ENCODE data around the gene CTNNA3.
A peak's percentile ranks its signal among the peaks of the same experiment; 100 is the strongest.

The CTNNA3 gene

GRCh38 chr10:66924674-66925345 is 771.2 kb downstream of the CTNNA3 start:
- peaks cover 37% of the 10 kb centered on the region for H3K27me3 ChIP-seq (ENCODE audit: control insufficient read depth, insufficient read depth, low read length)

GRCh38 chr10:66919248-66919647 is 776.7 kb downstream of the CTNNA3 start:
- no peaks in the 10 kb centered on the region for H3K27me3 ChIP-seq (ENCODE audit: control insufficient read depth, insufficient read depth, low read length)
- no peak overlapping the region for H3K27ac ChIP-seq (ENCODE audit: low read depth, low read length)
- peaks cover 8% of the 10 kb centered on the region; the same call in 1 of the 2 replicates for H3K4me1 ChIP-seq (ENCODE audit: control insufficient read depth, insufficient read depth, low read length)
- H3K36me3 ChIP-seq (ENCODE audit: control insufficient read depth, insufficient read depth, low read length), result no peaks in the 10 kb centered on the region
- no peak overlapping the region for H3K9ac ChIP-seq (ENCODE audit: low read length)
- no peak overlapping the region for H3K4me3 ChIP-seq (ENCODE audit: low read depth, low read length)
- no peaks in the 10 kb centered on the region for H3K9me3 ChIP-seq (ENCODE audit: control insufficient read depth, insufficient read depth, low read depth, low read length)

More at GRCh38 chr10:66924674-66925345, 771.2 kb downstream of the CTNNA3 start:
- Histone ChIP-seq H3K4me3 (ENCODE audit: low read depth, low read length) (peak overlapping the region; percentile 36), H3K9ac (ENCODE audit: low read length) (no peak overlapping the region), H3K36me3 (ENCODE audit: control insufficient read depth, insufficient read depth, low read length) (no peaks in the 10 kb centered on the region), H3K27ac (ENCODE audit: low read depth, low read length) (no peak overlapping the region), H3K9me3 (ENCODE audit: control insufficient read depth, insufficient read depth, low read depth, low read length) (no peaks in the 10 kb centered on the region), H3K4me1 (ENCODE audit: control insufficient read depth, insufficient read depth, low read length) (peaks cover 40% of the 10 kb centered on the region)

- H3K4me3 ChIP-seq (ENCODE audit: low read depth, low read length), result no peak overlapping the region
- H3K9me3 ChIP-seq (ENCODE audit: control insufficient read depth, insufficient read depth, low read depth, low read length), result no peaks in the 10 kb centered on the region
- no peaks in the 10 kb centered on the region for H3K27me3 ChIP-seq (ENCODE audit: control insufficient read depth, insufficient read depth, low read length)
- H3K9ac ChIP-seq (ENCODE audit: low read length), result no peak overlapping the region
- no peak overlapping the region for H3K27ac ChIP-seq (ENCODE audit: low read depth, low read length)
- no peaks in the 10 kb centered on the region for H3K36me3 ChIP-seq (ENCODE audit: control insufficient read depth, insufficient read depth, low read length)
- no peaks in the 10 kb centered on the region for H3K4me1 ChIP-seq (ENCODE audit: control insufficient read depth, insufficient read depth, low read length)
Observed at GRCh38 chr10:66917104-66917503, 778.9 kb downstream of the CTNNA3 start.

- no peak overlapping the region for H3K27ac ChIP-seq (ENCODE audit: low read depth, low read length)
- H3K36me3 ChIP-seq (ENCODE audit: control insufficient read depth, insufficient read depth, low read length), result no peaks in the 10 kb centered on the region
- no peaks in the 10 kb centered on the region for H3K9me3 ChIP-seq (ENCODE audit: control insufficient read depth, insufficient read depth, low read depth, low read length)
- no peaks in the 10 kb centered on the region for H3K4me1 ChIP-seq (ENCODE audit: control insufficient read depth, insufficient read depth, low read length)
- no peaks in the 10 kb centered on the region for H3K27me3 ChIP-seq (ENCODE audit: control insufficient read depth, insufficient read depth, low read length)
- H3K9ac ChIP-seq (ENCODE audit: low read length), result no peak overlapping the region
- no peak overlapping the region for H3K4me3 ChIP-seq (ENCODE audit: low read depth, low read length)
Observed at GRCh38 chr10:66916030-66916429, 780.0 kb downstream of the CTNNA3 start.

GRCh38 chr10:66910671-66911070 is 785.3 kb downstream of the CTNNA3 start:
- H3K27me3 ChIP-seq (ENCODE audit: control insufficient read depth, insufficient read depth, low read length), result no peaks in the 10 kb centered on the region
- H3K9ac ChIP-seq (ENCODE audit: low read length), result no peak overlapping the region
- no peak overlapping the region for H3K4me3 ChIP-seq (ENCODE audit: low read depth, low read length)
- H3K9me3 ChIP-seq (ENCODE audit: control insufficient read depth, insufficient read depth, low read depth, low read length), result no peaks in the 10 kb centered on the region
- no peak overlapping the region for H3K27ac ChIP-seq (ENCODE audit: low read depth, low read length)
- no peaks in the 10 kb centered on the region for H3K36me3 ChIP-seq (ENCODE audit: control insufficient read depth, insufficient read depth, low read length)
- no peaks in the 10 kb centered on the region for H3K4me1 ChIP-seq (ENCODE audit: control insufficient read depth, insufficient read depth, low read length)

GRCh38 chr10:66892871-66893270 is 803.1 kb downstream of the CTNNA3 start:
- Histone ChIP-seq H3K9me3 (ENCODE audit: control insufficient read depth, insufficient read depth, low read depth, low read length) (peaks cover 2% of the 10 kb centered on the region), H3K36me3 (ENCODE audit: control insufficient read depth, insufficient read depth, low read length) (no peaks in the 10 kb centered on the region; the same call in 1 of the 2 replicates), H3K27me3 (ENCODE audit: control insufficient read depth, insufficient read depth, low read length) (no peaks in the 10 kb centered on the region), H3K4me3 (ENCODE audit: low read depth, low read length) (no peak overlapping the region), H3K27ac (ENCODE audit: low read depth, low read length) (peak overlapping the region; percentile 61), H3K4me1 (ENCODE audit: control insufficient read depth, insufficient read depth, low read length) (peaks cover 17% of the 10 kb centered on the region), H3K9ac (ENCODE audit: low read length) (no peak overlapping the region)

- H3K27ac ChIP-seq (ENCODE audit: low read depth, low read length), result no peak overlapping the region
- H3K9me3 ChIP-seq (ENCODE audit: control insufficient read depth, insufficient read depth, low read depth, low read length), result no peaks in the 10 kb centered on the region
- H3K9ac ChIP-seq (ENCODE audit: low read length), result no peak overlapping the region
- no peak overlapping the region for H3K4me3 ChIP-seq (ENCODE audit: low read depth, low read length)
- no peaks in the 10 kb centered on the region for H3K27me3 ChIP-seq (ENCODE audit: control insufficient read depth, insufficient read depth, low read length)
- no peaks in the 10 kb centered on the region for H3K36me3 ChIP-seq (ENCODE audit: control insufficient read depth, insufficient read depth, low read length)
- H3K4me1 ChIP-seq (ENCODE audit: control insufficient read depth, insufficient read depth, low read length), result peaks cover 8% of the 10 kb centered on the region
Observed at GRCh38 chr10:66888237-66888636, 807.8 kb downstream of the CTNNA3 start.

- Histone ChIP-seq H3K27me3 (ENCODE audit: control insufficient read depth, insufficient read depth, low read length) (no peaks in the 10 kb centered on the region), H3K4me1 (ENCODE audit: control insufficient read depth, insufficient read depth, low read length) (no peaks in the 10 kb centered on the region), H3K27ac (ENCODE audit: low read depth, low read length) (no peak overlapping the region), H3K9ac (ENCODE audit: low read length) (no peak overlapping the region), H3K36me3 (ENCODE audit: control insufficient read depth, insufficient read depth, low read length) (no peaks in the 10 kb centered on the region), H3K4me3 (ENCODE audit: low read depth, low read length) (no peak overlapping the region), H3K9me3 (ENCODE audit: control insufficient read depth, insufficient read depth, low read depth, low read length) (no peaks in the 10 kb centered on the region)
Observed at GRCh38 chr10:66886848-66887247, 809.1 kb downstream of the CTNNA3 start.

- no peaks in the 10 kb centered on the region for H3K9me3 ChIP-seq (ENCODE audit: control insufficient read depth, insufficient read depth, low read depth, low read length)
- H3K27me3 ChIP-seq (ENCODE audit: control insufficient read depth, insufficient read depth, low read length), result no peaks in the 10 kb centered on the region
- H3K9ac ChIP-seq (ENCODE audit: low read length), result no peak overlapping the region
- H3K4me3 ChIP-seq (ENCODE audit: low read depth, low read length), result no peak overlapping the region
- no peak overlapping the region for H3K27ac ChIP-seq (ENCODE audit: low read depth, low read length)
- no peaks in the 10 kb centered on the region for H3K4me1 ChIP-seq (ENCODE audit: control insufficient read depth, insufficient read depth, low read length)
- H3K36me3 ChIP-seq (ENCODE audit: control insufficient read depth, insufficient read depth, low read length), result no peaks in the 10 kb centered on the region
Observed at GRCh38 chr10:66882271-66882670, 813.7 kb downstream of the CTNNA3 start.

- no peaks in the 10 kb centered on the region for H3K27me3 ChIP-seq (ENCODE audit: control insufficient read depth, insufficient read depth, low read length)
- no peaks in the 10 kb centered on the region for H3K4me1 ChIP-seq (ENCODE audit: control insufficient read depth, insufficient read depth, low read length)
- H3K4me3 ChIP-seq (ENCODE audit: low read depth, low read length), result no peak overlapping the region
- H3K9ac ChIP-seq (ENCODE audit: low read length), result no peak overlapping the region
- H3K36me3 ChIP-seq (ENCODE audit: control insufficient read depth, insufficient read depth, low read length), result no peaks in the 10 kb centered on the region
- H3K27ac ChIP-seq (ENCODE audit: low read depth, low read length), result no peak overlapping the region
- H3K9me3 ChIP-seq (ENCODE audit: control insufficient read depth, insufficient read depth, low read depth, low read length), result no peaks in the 10 kb centered on the region
Observed at GRCh38 chr10:66881814-66882213, 814.2 kb downstream of the CTNNA3 start.

- H3K9me3 ChIP-seq (ENCODE audit: control insufficient read depth, insufficient read depth, low read depth, low read length), result no peaks in the 10 kb centered on the region
- H3K27me3 ChIP-seq (ENCODE audit: control insufficient read depth, insufficient read depth, low read length), result no peaks in the 10 kb centered on the region
- H3K27ac ChIP-seq (ENCODE audit: low read depth, low read length), result no peak overlapping the region
- no peak overlapping the region for H3K4me3 ChIP-seq (ENCODE audit: low read depth, low read length)
- no peaks in the 10 kb centered on the region for H3K4me1 ChIP-seq (ENCODE audit: control insufficient read depth, insufficient read depth, low read length)
- H3K36me3 ChIP-seq (ENCODE audit: control insufficient read depth, insufficient read depth, low read length), result no peaks in the 10 kb centered on the region
- no peak overlapping the region for H3K9ac ChIP-seq (ENCODE audit: low read length)
Observed at GRCh38 chr10:66880826-66881225, 815.2 kb downstream of the CTNNA3 start.

All from HUES6 (cell line).